NCI-H1105 treated with DMSO at 0.1 percent for 48 hours (cell line): Measurements from ENCODE around the gene ALG11.
A peak's percentile ranks its signal among the peaks of the same experiment; 100 is the strongest.

ENCODE experiments used
- DNase-seq: peaks from one replicate; lab custom pipeline; 2025; lab: John Stamatoyannopoulos, UW

Gene ALG11

DNA sequence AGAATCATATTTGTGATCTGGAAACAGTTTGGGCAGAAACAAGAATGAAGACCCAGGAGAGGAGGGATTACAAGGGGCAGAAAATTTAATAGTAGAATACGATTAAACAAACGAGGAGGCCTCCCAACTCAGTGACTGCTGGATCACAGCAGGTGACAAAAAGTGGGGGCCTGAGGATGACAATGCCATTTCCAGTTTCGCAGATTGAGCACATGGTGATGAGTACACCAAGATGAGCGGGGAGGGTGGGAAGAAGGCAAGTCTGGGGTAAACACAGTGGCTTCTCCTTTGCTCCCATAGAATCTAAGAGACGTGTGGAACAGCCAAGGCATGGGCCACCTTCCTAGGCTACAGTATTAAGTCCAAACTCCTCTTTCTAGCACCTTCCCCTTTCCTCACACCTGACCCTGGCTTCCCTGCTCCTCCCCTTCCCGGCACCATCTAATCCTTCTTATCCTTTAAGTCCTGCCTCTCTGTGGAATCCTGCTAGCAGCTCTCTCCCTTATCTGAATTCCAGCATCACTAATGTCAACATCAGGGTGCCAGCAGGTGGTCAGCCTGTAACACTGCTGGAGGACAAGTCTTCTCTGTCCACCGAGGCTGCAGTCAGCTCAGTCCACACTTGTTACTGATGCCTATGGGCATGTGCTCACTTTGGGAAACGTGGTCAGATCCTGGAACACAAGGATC is 14.4 kb upstream of the ALG11 start:
- DNase-seq: no peak

GRCh38 chr13:51998723-51999509 is 13.3 kb upstream of the ALG11 start:
- DNase-seq: no peak

DNA sequence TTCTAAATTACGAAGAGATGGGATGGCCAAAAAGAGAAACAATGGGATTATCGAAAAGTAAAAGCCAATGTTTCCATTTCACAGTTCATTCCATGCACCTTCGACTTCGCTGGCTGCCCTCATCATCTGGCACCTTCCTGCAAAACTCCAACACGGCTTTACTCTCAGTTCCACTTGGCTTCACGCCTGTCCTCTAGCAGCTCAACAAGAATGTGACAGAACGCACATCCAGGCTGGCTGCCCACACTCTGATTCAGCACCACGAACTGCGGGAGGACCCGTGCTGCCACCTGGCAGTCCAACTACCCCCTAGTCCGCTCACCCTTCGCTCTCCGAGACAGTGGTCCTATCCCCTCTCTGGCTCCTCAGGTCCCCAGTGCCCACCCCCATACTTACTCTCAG is 12.7 kb upstream of the ALG11 start:
- no peak for DNase-seq

DNA sequence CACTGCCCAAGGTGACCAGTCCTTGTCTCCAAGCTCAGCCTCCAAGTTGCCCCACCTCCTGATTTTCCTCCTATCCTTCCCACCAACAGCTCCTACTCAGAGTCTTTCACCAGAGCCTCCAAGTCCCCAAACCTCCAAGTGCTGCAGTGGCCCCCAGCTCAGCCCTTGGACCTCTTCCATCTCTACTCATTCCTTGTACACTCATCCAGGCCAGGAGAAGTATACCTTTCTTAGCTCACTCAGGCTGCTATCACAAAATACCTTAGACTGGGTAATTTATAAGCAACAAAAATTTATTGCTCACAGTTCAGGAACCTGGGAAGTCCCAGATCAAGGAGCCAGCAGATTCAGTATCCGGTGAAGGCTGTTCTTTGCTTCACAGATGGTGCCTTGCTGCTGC is 12.3 kb upstream of the ALG11 start:
- no peak for DNase-seq

- peak; percentile 59 for DNase-seq
Observed at GRCh38 chr13:52001120-52001731, 11.0 kb upstream of the ALG11 start.

DNA sequence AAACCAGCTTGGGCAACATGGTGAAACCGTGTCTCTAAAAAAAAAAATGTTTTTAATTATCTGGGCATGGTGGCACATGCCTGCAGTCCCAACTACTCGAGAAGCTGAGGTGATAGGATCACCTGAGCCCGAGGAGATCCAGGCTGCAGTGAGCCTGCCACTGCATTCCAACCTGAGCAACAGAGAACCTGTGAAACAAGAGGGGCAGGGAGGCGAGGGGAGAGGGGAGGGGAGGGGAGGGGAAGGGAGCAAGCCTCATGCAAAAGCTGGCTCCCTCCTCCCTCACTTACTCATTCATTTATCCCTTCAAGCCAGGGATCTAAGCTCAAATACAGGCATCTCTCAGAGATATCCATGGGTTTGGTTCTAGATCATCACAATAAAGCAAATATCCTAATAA is 9.8 kb upstream of the ALG11 start:
- no peak for DNase-seq

- no peak for DNase-seq
Observed at GRCh38 chr13:52003541-52003940, 8.7 kb upstream of the ALG11 start.

GRCh38 chr13:52004511-52005170 is 7.6 kb upstream of the ALG11 start:
- no peak for DNase-seq

DNA sequence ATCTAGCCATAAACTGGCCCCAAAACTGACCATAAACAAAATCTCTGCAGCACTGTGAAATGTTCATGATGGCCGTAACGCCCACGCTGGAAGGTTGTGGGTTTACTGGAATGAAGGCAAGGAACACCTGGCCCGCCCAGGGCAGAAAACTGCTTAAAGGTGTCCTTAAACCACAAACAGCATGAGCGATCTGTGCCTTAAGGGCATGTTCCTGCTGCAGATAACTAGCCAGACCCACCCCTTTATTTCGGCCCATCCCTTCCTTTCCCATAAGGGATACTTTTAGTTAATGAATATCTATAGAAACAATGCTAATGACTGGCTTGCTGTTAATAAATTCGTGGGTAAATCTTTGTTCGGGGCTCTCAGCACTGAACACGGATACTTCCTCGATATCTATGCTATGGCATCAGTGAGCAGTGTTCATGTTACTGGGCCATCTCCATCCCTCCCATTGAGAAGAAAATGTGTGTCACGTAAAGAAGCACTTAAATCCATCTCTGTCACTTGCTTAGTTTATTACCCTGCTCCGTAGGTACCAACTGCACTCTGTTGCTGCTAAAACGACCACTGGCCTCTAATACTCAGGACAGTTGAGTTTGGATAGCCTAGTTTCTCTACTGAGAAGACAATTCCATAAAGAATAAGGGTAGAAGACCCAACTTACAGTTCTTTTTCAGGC is 6.2 kb upstream of the ALG11 start:
- DNase-seq: no peak

- DNase-seq: no peak
Observed at GRCh38 chr13:52006523-52007245, 5.5 kb upstream of the ALG11 start.

- no peak for DNase-seq
Observed at GRCh38 chr13:52009946-52010345, 2.3 kb upstream of the ALG11 start.

GRCh38 chr13:52010890-52011631 is 1.1 kb upstream of the ALG11 start, which contains the start of gene ATP7B:
TSS of gene ATP7B (minus strand) at chr13:52011450. CDS start at chr13:52011337, 113 bp downstream.
- DNase-seq: peak; percentile 10

DNA sequence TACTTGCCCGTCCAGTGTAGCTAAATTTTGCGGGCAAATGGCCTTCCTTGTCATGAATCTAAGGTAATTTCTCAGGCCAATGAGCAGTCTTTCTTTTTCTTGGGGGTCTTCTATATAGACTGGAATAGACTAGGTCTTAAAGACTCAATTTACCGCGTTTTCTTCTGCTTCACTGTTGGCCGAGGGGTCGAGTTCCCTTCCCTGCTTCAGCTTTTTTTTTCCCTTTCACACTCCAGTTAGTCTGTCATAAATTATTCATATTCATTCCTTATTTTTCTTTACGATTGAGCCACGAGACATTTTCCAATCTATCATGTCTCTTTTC is 276 bp downstream of the ALG11 start:
- DNase-seq: no peak

- no peak for DNase-seq
Observed at GRCh38 chr13:52016296-52016695, 4.1 kb downstream of the ALG11 start.

DNA sequence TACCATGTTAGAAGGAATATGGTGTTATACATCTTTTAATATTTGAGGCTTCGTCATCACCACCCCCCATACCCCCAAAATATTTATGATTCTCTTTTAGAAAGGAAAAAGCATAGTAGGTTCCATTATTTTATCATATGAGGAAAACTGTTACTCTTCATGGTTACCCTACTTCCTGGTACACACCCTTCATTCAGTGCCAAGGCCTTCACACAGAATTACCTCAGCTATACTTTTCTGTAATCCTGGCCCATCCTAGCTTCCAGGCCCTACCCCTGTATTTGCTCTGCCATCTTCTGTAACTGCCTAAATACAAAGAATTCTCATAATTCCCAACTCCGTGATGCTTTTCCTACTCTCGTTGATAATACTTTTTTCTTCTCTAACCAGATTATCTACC is 8.0 kb downstream of the ALG11 start:
- no peak for DNase-seq

- no peak for DNase-seq
Observed at GRCh38 chr13:52022356-52022755, 10.2 kb downstream of the ALG11 start.

- DNase-seq: no peak
Observed at GRCh38 chr13:52024481-52024880, 12.3 kb downstream of the ALG11 start, which contains the start of gene UTP14C. TSS of gene UTP14C (plus strand) at chr13:52024691. CDS start at chr13:52028805, 4,114 bp downstream.

GRCh38 chr13:52025475-52026245 is 13.5 kb downstream of the ALG11 start:
- no peak for DNase-seq

DNA sequence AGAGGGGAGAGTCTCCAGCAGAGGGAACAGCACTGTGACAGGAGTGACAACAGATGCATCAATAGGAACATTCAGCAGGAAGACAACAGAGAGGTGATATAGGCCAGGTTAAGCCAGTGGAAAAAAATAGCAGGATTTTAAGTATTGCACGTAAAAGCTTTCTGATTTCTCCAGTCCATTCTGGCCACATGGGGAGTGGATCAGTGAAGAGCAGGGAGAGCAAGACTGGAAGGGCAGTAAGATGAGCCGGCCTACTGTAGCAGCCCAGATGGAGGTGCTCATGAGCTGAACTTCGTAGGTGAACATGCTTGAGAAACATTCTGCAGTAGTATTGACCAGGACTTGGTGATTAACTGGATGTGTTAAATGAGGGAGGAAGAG is 14.0 kb downstream of the ALG11 start:
- no peak for DNase-seq

GRCh38 chr13:52027832-52028231 is 15.6 kb downstream of the ALG11 start:
- DNase-seq: no peak
